CD4-positive, alpha-beta T cell treated with Interleukin-6 at 100 ng/mL for 8 hours (primary cell): ENCODE measurements around the gene TRIM73.
"Not testable (repeated sequence)": the region's sequence is repeated elsewhere in the genome, so short reads cannot be mapped to it uniquely, and the experiment has no call there.

Source experiments
- DNase-seq: peaks from one replicate; pipeline ENCODE4 v3.0.0-alpha.2; 2020; ENCODE audit warnings: mixed read lengths, low spot score

Gene TRIM73

DNA sequence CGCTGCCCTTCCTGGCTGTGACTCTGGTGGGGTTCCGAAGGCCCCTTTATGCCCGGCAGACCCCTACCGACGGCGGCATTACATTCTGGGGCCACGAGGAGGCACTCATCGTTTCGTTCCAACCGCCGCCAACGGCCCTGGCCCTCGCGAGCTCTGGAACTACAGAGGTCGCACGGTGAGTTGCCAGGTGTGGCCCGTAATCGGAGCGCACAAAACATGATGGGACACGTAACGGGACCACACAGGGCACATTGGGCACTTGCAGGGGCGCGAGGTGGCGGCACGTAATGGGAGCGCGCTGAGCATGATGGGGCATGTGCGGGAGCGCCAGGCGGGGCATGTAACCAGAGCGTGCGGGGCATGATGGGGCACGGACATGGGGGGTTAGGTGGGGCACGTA lies at the start of gene TRIM73:
Gene TRIM73, plus strand, starts transcription at position 301 of the 400 bp plus-strand sequence. CDS start 3,305 bp downstream, outside the sequence.
- DNase-seq = not testable (repeated sequence)

DNA sequence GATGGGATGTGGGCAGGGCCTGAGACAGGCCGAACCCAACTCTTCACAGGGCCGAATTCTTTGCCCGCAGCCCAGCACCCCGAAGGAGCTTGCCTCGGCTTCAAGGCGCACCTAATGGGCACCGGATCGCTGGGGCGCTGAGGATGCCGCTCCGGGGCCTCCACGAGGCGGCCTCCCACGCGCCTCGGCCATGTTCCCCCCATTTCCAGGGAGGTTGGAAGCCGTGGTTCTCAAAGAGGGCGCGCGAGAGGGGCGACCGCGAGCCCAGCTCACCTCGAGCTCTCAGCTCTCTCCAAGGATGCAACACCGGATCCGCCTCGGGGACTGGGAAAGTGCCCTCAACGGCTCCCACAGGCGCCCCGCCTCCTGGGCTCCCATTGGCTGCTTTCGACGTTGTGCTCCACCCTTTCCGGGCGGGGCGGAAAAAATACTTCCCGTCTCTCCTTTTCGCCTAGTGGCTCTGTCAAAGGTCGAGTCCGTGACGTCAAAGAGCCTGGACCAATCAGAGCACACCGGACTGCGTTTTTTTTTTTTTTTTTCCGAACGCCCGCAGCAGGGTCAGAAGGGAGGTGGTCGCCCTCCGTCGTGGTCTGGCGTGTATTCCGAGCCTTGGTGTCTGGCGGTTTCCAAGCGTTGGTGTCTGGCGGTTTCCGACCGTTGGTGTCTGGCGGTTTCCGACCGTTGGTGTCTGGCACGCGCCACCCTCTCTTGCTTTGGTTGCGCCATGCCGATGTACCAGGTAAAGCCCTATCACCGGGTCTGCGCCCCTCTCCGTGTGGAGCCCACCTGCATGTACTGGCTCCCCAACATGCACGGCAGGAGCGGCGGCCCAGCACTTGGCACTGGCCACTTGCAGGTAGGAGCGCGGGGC lies 36.5 kb upstream of the TRIM73 start:
- not testable (repeated sequence) for DNase-seq

DNA sequence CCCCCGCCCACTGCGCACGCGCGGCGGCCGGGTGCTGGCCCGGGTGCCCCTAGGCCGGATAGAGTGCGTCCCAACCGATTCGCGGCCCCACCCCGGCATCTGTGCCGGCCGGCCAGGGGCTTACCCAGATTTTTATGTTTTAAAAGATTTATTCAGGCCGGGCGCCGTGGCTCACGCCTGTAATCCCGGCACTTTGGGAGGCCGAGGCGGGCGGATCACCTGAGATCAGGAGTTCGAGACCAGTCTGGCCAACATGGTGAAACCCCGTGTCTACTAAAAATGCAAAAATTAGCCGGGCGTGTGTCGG lies 35.9 kb upstream of the TRIM73 start:
- not testable (repeated sequence) for DNase-seq

DNA sequence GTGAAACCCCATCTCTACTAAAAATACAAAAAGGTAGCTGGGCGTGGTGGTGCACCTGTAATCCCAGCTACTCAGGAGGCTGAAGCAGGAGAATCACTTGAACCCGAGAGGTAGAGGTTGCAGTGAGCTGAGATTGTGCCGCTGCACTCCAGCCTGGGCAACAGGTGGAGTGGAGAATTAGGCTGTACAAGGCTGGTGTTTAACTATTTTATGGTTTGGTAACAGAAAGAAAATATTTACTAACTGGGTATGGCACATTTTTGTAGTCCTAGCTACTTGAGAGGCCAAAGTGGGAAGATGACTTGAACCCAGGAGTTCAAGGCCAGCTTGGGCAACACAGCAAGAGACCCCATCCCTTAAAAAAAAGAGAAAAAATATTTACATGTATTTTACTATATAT lies 31.4 kb upstream of the TRIM73 start:
- DNase-seq = not testable (repeated sequence)

DNA sequence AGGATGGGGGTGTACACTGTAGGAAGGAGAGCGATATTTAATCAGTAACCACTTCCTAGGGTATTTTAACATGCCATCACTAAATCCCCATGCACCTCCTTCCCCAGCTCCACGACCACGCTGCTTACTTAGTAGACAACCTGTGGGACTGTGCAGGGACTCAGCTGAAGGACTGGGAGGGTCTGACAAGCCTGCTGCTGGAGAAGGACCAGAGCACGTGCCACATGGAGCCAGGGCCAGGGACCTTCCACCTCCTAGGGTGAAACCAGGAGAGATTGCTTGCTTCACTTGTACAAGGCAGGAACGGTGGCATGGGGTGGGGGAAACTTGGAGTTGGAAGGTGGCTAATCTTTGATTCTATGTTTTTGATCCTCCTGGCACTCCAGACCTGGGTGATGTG lies 28.8 kb upstream of the TRIM73 start:
- not testable (repeated sequence) for DNase-seq

DNA sequence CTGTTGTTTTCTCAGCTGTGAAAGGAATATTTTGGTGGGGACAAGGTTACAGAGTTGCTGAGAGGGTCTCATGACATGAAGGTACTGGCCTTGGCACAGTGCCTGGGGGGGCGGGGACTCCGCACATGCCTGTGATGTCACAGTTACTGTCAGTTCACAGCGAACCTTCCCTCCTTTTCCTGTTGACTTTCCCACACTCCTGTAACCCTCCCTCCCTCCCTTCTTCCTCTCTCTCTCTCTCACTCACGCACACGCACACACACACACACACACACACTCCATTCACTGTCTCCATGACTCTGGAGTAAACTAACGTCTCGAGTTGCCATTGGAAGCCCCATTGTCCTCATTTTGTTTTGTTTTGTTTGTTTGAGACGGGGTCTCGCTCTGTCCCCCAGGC lies 28.1 kb upstream of the TRIM73 start:
- not testable (repeated sequence) for DNase-seq

DNA sequence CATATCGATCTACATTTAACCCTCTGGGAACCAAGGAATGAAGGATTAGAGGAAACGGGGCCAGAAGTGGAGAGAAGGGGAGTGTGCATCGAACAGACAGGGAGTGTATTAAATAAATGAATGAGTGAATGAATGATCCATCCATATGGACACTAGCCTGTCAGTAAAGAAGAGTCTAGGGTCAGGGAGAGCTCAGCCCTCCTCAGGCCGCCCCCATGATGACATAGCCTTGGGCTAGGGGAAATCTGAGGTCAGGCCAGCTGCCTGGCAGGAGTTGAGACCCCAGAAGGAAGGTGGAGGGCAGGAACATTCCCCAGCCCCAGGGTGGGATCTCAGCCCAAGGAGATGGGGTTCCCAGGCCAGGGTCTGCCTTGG lies 21.3 kb upstream of the TRIM73 start:
- not testable (repeated sequence) for DNase-seq

DNA sequence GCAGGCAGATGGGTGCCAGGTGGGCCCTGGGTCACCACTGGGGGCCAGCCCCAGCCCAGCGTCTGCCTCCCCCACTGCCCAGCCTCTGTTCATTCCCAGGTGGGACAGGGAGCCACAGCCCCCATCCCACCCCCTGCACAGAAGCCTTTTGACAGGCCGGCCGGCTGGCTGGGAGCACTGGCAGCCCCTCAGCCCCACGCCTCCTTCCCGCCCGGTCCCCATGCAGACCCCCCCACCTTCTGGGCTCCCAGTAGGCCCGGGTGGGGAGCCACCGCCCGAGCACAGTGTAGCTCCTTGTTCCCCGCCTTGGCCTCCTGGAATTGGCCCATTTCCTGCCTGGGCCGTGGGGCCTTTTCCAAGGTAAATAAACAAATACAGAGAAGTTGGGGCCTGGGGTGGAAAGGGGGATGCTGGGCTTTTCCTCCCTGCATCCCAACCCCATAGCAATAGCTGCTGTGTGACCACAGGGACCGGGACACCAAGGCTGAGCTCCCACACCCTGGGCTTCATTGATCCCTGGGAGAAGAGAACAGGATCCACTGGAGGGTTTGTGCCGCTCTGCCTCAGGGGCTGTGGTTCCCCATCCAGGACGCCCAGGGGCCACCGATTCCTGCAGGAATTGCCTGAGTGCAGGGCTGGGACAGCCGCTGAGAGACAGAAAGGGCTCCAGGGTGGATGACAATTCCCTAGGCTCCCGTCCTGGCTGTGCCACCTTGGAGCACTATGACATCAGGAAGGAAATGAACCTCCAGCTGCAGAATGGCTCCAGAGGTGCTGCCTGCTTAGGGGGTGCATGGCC lies 20.7 kb upstream of the TRIM73 start:
- DNase-seq = not testable (repeated sequence)

DNA sequence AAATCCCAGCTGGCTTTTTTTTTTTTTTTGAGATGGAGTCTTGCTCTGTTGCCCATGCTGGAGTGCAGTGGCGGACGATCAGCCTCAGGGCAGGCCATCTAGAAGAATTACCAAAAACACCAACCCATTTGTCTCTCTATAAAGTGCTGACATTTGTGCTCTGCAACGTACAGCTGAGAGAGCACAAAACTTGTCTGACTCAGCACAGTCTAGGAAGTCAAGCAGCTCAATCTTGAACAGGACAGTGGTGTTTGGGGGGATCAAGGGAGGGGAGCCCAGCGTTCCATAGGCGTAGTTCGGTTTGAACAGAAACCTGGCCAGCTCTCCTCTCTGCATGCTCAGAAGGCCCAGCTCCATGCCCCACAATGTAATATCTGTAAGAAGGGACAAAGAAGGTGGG lies 2.2 kb upstream of the TRIM73 start:
- not testable (repeated sequence) for DNase-seq

DNA sequence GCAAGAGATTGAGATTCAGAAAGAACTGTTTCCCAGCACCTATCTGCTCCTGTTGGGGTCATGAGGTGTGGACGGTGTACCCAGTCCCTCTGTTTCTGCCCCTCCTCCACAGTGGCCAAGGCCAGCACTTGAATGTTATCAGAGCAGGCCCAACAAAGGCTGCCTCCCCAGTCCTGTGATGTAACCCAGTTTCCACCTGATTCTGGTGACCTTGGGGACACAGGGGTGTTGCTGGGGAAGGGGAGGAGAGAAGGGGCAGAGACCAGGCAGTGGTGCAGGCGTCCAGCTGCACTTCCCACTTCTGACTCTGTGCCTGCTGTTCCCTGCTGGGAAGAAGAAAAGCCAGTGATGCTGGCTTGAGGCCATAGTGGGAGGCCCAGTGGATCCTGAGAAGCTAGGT lies 2.4 kb downstream of the TRIM73 start:
- not testable (repeated sequence) for DNase-seq

DNA sequence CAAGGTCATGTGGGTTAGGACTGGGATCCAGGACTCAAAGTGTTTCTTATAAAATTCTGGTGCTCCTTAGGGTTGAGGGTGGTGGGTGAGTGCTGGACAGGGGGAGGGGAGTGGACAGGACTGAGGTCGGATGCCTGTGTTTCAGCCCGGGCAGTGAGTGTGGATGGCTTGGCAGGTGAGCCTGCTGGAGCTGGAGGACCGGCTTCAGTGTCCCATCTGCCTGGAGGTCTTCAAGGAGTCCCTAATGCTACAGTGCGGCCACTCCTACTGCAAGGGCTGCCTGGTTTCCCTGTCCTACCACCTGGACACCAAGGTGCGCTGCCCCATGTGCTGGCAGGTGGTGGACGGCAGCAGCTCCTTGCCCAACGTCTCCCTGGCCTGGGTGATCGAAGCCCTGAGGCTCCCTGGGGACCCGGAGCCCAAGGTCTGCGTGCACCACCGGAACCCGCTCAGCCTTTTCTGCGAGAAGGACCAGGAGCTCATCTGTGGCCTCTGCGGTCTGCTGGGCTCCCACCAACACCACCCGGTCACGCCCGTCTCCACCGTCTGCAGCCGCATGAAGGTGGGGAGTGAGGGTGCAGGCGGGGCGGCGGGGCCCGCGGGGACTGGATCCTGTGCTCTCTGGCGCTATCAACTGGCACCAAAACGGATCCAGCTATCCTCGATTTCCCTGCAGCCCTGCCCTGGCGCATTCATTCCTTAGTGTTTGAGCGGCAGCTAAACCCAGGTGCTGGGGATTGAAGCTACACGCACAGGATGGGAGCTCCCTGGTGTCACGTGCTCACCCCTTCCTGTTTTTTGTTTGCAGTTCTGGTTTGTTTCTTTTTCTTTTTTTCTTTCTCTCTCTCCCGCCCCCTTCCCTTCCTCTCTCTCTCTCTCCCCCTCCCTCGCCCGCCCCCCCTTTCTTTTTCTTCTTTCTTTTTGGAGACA lies 3.6 kb downstream of the TRIM73 start:
- not testable (repeated sequence) for DNase-seq

DNA sequence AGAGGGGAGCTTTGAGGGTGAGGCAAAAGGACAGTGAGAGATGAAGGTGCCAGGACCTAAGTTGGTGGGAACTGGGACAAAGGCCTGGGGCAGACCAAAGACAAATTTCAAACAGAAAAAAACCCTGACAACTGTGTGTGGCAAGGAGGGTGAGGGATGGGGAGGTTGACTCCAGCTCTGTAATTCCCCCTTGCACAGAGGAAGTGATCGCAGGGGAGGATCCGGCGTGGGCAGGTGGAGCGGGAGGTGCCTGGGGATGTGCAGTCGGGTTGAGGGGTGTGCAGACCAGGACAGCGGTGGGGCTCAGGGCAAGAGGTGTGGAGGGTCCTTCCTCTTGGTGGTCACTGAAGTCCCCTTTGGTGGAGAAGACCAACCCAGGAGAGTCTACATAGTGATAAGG lies 5.1 kb downstream of the TRIM73 start:
- DNase-seq = not testable (repeated sequence)

DNA sequence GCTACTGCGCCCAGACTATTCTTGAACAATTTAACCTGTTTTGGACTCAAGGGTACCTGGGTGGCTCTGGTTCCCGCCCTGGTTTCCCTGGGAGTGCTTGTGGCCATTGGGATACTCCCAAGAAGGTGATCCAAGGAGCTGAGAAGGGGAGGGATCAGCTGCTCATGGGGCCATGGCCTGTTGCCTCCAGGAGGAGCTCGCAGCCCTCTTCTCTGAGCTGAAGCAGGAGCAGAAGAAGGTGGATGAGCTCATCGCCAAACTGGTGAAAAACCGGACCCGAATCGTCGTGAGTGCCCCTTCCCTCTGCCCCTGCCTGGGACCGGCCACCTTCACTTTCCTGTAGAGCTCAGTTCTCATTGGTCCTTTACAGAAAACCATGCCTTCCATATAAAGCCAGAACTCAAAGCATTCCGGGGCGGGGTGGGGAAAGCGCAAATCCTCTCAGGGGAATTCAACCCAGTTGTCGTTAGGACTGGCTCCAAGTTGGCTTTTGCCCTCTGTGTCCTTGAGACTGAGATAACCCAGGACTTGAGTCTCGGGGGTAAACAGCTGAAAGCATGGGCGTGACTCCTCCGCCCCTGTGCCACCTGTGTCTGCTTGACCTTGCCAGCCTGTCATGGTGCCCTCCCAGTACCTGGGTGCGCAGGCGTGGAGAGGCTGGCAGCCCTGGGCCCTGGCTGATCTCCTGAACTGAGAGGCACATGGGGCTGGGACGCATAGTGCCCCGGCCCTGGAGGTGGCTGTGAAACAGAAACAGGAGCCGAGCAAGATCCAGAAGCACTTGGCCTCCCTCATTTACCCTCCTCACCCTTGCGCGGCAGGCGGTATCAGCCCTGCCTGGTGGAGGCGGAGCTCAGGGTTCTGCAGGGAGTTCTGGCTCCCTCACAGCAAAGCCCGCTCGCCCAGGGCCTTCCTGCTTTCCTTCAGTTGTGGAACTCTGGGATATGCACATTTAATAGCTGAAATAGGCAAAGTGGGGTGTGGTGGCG lies 8.3 kb downstream of the TRIM73 start:
- DNase-seq = not testable (repeated sequence)

DNA sequence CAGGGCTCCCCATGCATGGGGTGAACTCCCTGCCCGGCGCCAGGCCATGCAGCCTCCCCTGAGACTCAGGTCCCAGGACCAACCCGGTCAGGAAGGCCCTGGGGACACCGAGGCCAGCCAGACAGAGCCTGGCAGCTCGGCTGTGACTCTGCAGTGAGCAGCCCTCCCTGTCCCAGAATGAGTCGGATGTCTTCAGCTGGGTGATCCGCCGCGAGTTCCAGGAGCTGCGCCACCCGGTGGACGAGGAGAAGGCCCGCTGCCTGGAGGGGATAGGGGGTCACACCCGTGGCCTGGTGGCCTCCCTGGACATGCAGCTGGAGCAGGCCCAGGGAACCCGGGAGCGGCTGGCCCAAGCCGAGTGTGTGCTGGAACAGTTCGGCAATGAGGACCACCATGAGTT lies 9.2 kb downstream of the TRIM73 start:
- not testable (repeated sequence) for DNase-seq

DNA sequence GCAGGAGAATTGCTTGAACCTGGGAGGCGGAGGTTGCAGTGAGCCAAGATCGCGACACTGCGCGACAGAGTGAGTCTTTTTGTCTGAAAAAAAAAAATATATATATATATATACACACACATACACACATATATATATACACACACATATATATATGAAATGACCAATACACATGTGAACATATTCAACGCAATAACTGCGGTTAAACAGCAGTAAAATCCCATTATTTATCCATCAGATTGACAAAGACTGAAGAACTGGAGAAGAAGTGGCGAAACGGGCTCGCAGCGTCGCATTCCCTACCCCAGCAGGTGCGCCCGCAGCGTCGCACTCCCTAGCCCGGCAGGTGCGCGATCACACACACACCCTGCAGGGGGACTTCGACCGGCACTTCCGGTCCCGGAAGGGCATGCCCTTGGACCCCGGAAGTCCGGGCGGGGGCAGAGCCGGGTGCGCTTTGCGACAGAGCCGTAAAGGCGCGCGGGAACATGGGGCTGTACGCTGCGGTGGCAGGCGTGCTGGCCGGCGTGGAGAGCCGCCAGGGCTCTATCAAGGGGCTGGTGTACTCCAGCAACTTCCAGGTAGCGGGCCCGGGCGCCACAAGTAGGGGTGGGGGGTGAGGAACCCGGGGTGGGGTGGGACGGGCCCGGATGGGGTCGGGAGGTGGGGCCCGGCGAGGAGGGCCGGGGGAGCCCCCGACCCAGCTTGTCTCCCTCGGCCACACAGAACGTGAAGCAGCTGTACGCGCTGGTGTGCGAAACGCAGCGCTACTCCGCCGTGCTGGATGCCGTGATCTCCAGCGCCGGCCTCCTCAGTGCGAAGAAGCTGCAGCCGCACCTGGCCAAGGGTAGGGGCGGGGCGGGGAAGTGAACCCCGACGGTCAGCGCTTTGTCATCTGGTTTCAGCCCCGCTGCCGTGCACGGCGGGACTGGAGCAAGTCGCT lies 14.7 kb downstream of the TRIM73 start:
- not testable (repeated sequence) for DNase-seq

DNA sequence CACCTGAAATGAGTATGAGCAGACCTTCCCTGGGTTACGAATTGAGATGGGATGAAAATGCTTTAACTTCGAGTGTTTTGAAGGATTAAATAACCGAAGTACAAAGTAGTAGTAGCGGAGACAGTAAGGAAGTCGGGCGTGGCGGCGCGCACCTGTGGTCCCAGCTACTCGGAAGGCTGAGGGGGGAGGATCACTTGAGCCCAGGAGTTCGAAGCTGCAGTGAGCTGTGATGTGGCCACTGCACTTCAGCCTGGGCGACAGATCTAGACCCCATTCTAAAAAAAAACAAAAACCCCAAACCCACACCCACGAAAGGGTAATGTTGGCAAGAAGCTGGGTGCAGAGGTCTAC lies 15.4 kb downstream of the TRIM73 start:
- DNase-seq = not testable (repeated sequence)

DNA sequence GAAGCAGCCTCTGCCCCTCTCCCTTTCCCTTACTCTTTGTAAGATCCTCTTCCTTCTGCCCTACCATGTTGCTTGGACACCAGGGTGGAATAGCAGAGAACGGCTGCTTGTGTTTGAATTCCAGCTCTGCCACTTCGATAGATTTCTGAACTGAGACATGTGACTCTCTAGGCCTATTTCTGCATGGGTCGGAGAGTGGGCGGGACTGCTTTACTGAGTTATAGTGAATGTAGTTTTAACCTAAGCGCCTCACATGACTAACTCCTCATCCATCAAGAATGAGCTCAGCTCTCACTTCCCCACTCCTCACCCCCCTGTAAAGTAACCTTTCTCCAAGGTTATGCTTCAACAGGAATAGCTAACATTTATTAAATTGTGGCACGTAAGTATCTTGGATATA lies 18.8 kb downstream of the TRIM73 start:
- DNase-seq = not testable (repeated sequence)

DNA sequence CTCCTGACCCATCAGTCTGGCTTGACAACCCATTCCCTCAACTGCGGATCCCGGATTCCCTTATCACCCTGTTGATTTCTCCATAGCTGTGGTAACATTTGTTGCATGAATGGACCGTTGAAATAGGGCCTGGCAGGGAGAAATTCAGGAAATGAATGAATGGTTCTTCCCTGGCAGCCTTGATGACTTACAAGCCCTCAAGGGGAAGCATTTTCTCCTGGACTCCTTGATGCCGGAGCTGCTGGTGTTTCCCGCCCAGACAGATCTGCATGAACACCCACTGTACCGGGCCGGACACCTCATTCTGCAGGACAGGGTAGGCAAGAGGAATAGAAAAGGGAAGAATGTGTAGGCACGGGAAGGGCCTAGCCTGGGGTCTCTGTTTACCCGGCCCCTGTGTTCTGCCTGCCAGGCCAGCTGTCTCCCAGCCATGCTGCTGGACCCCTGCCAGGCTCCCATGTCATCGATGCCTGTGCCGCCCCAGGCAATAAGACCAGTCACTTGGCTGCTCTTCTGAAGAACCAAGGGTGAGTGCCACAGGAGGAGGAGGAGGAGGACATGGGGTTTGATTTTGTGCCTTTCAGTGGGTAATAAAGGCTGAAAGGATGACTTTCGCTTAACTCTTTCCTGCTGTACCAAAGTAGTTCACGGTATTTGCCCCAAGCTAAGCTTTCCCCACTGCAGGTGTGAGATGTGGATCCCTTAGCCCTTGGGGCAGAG lies 19.4 kb downstream of the TRIM73 start:
- DNase-seq = not testable (repeated sequence)

DNA sequence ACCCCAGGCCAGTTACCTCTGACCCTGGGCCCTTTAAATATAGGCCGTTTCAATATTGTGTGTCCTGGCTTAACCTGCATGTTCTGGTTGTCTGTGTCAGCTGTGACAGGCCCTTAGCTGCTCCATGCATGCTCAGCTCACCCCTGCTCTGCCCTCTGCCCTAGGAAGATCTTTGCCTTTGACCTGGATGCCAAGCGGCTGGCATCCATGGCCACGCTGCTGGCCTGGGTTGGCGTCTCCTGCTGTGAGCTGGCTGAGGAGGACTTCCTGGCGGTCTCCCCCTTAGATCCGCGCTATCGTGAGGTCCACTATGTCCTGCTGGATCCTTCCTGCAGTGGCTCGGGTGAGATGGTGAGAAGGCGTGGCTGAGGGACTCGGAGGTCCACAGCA lies 20.0 kb downstream of the TRIM73 start:
- not testable (repeated sequence) for DNase-seq
